ENCODE measurements around the gene ANXA2R. TPM values are rescaled to one million over a fixed set of nuclear protein-coding genes. Genes with fewer than 3 reads are reported as not detected.

Gene ANXA2R
- total RNA-seq, 1 experiment from 2014 or later = 4.5 TPM

DNA sequence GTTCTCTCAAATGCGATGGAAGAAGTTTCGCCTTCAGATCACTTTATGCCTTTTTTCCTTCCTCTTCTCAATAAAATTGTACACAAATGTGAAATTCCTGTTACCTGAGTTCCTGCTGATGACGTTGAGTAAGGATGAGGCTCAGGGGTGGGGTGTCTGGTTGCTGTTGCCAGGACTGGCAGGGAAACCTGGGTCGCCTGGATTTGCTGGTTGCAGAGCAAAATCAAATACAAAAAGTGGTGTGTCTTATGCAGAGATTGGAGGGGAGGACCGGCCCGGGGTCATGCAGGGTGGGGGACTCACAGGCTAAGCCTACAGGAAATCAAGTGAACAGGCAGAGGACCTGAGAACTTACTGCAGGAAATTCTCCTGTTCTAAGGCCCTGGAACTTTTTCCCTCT, 39.2 kb downstream of the ANXA2R start:
- no peak for DNase-seq (ENCODE audit: low spot score)

DNA sequence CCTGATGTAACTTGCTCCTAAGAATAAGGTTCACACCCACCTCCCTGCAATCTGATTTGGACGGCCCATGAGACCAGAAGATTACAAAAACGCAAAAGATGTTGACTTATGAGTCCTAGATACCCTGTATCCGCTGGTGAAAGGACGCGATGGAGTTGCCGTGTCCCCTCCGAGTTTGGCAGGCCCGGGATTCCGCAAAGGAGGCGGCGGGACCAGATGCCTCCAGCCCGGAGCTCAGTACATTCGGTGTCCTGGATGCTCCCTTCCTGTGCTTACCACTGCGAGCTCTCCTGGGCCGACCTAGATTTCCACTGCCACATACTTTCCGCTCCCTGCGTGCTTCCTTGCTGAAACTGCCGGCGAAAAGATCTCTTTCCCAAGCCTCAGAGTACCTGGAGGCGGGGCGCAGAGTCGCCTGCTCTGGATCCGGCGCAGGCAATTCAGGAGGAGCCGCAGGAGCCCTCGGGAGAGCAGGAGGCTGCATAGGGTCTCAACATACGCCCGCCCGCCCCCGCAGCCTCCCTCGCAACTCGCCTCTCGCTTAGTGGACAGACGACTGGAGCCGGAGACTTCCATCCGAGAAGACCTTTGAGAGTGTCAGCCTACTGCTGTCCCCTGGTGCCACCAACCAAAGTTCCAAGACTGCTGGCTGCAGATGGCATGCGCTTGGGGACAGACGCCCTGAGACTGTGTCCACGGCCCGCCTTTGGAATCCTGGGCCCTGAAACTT, 39.8 kb downstream of the ANXA2R start:
- DNase-seq (ENCODE audit: low spot score) = no peak

GRCh38 chr5:42995360-42995751, 44.8 kb downstream of the ANXA2R start:
- DNase-seq (ENCODE audit: low spot score) = no peak

- DNase-seq (ENCODE audit: low spot score) = peak; percentile 93
Observed at GRCh38 chr5:42994555-42995359, 45.4 kb downstream of the ANXA2R start.

GRCh38 chr5:42994246-42994554, 45.9 kb downstream of the ANXA2R start:
- DNase-seq (ENCODE audit: low spot score) = no peak

DNA sequence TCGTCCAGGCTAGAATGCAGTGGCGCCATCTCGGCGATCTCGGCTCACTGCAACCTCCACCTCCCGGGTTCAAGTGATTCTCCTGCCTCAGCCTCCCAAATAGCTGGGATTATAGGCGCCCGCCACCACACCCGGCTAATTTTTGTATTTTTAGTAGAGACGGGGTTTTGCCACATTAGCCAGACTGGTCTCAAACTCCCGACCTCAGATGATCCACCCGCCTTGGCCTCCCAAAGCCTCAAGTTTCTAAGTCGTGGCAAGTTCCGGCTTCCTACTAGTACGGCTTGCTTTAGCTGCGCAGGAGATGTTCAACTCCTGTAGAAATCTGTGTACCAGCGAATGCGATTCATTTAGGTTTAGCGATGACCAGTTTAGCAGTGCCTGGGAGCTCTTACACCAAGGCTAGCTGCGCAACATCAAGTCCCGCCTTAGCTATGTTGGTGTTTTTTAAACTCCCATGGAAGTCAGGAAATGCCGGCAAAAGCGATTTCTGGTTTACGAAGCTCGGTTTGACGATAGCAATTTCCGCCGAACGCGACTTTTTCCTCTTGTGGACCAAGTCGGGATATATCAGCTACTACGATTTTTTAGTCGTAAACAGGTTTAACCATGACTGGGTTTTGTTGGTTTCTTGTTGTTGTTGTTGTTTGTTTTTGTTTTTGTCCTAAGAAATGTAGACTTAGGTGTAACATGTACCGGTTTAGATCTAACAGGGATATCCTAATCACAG, 46.4 kb downstream of the ANXA2R start:
- DNase-seq (ENCODE audit: low spot score) = peak; percentile 71

DNA sequence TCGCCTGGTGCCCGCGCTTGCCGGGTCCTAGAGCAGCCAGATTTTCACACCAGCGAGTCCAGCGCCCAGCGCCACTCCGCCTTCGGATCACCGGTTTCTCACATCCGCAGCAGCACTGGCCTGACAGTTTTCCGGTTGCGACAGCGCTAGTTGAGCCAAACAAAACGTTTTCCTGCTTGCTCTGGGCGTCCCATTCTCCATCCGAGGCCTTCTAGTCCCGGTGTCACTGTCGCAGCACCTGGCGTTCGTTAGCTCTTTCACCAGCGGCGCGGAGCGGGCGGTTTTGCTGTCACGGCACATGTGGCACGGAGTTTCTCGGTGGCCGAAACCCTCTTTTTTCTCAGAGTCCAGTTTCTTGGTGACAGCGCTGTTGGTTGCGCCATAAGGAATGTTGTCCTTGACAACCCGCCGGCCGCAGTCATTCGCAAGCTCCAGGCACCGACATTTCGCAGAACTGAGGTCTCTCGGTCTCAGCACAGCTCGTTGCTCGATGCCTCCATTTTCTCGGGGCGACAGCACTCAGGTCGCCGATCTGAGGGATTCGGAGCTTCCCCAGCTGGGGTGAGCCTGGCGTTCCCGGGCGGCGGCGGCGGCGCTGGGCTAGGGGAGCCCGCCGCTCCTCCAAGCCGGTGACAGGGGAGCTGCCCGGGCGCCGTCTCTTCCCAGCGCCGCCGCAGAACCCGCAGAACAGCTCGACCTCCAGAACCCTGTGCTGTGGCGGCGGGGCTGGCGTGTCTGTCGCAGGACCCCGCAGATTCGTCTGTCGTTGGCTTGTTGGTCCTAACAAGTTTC, 47.8 kb downstream of the ANXA2R start:
- peak; percentile 89 for DNase-seq (ENCODE audit: low spot score)

GRCh38 chr5:42991404-42992087, 48.6 kb downstream of the ANXA2R start:
- DNase-seq (ENCODE audit: low spot score) = no peak

DNA sequence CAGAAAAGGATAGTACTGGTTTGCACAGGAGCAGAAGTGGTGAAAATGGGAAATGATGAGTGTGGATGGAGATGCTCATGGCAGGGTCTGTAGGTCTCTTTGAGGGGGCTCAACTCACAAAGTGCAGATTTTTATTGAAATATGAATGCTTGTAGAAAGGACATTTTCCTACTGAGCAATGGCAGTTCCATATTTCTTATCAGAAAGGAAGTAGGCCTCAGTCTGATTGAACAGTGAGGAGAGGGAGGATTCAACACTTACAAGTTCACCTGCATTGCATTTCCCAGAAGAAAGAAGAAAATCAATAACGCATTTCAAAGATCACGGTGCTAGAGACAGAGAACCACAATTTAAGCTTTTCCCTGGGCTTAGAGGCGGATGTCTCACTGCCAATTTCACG, 49.2 kb downstream of the ANXA2R start:
- no peak for DNase-seq (ENCODE audit: low spot score)

Other genes starting within 250 kb of the ANXA2R start
- gene SELENOP, start 228.4 kb downstream of the ANXA2R start, total RNA-seq (2014; rRNA removed; shearing (Covaris generic)) = 64.2 and 68.9 TPM in 2 replicates
- gene ZNF131, start 80.6 kb upstream of the ANXA2R start, total RNA-seq (2014; rRNA removed; shearing (Covaris generic)) = 19.1 and 24.8 TPM in 2 replicates
- gene NIM1K, start 151.9 kb upstream of the ANXA2R start, total RNA-seq (2014; rRNA removed; shearing (Covaris generic)) = 0.04 TPM in 1 of 2 replicates, not detected in the other

Data from H4 (cell line).